Esophagus squamous epithelium (tissue), 5 donors: ENCODE measurements around the gene KCNJ12. TPM values are rescaled to one million over a fixed set of nuclear protein-coding genes. Genes with fewer than 3 reads are reported as not detected.
A peak's percentile ranks its signal among the peaks of the same experiment; 100 is the strongest.

Experiments used
- DNase-seq: peaks from one replicate; lab custom pipeline; 2025; lab: John Stamatoyannopoulos, UW
- H3K27ac ChIP-seq, 4 donors: fragments of 200-600 bp; sonication (generic); one replicate each; pipeline ENCODE4 v1.5.1; 2016 to 2019; ENCODE audit warnings: mild to moderate bottlenecking in 1 of 4
- H3K27me3 ChIP-seq, 4 donors: fragments of 200-600 bp; sonication (generic); 1 replicate in 3 of 4; 2 replicates in 1 of 4; pipeline versions ENCODE4 v1.5.1 to v1.6.0; 2017 to 2021; ENCODE audit warnings: antibody characterized with exemption in 1 of 4
- H3K36me3 ChIP-seq, 3 donors: fragments of 200-600 bp; sonication (generic); one replicate each; pipeline ENCODE4 v1.5.1; 2016 to 2019
- H3K4me1 ChIP-seq, 3 donors: fragments of 200-600 bp; sonication (generic); one replicate each; pipeline ENCODE4 v1.5.1; 2017 to 2019
- H3K4me3 ChIP-seq, 4 donors: fragments of 200-600 bp; sonication (generic); 1 replicate in 3 of 4; 2 replicates in 1 of 4; pipeline ENCODE4 v1.5.1; 2016 to 2019; ENCODE audit warnings: mild to moderate bottlenecking in 2 of 4, moderate library complexity in 1 of 4
- H3K9me3 ChIP-seq, 3 donors: fragments of 200-600 bp; sonication (generic); one replicate each; pipeline ENCODE4 v1.5.1; 2016 to 2019
- CTCF ChIP-seq, 6 experiments: fragments of 450-650 bp in 4 of 6; fragments of 200-600 bp in 2 of 6; sonication (generic) in 2 of 6; IDR thresholded peaks; one replicate each; pipeline ENCODE4 v1.5.1; 2016 to 2019; ENCODE audit warnings: antibody characterized with exemption in 6 of 6, mild to moderate bottlenecking in 4 of 6, moderate library complexity in 4 of 6
- POLR2A ChIP-seq, 4 donors: fragments of 450-650 bp; IDR thresholded peaks; one replicate each; pipeline ENCODE4 v1.6.1; 2017; ENCODE audit warnings: antibody characterized with exemption in 4 of 4, mild to moderate bottlenecking in 4 of 4, moderate library complexity in 3 of 4
- WGBS, 2 donors: methylation state at CpG; one replicate each; pipeline ENCODE4 v1.1.5; 2018; 5-methylcytosine and 5-hydroxymethylcytosine counted together
- intact Hi-C: fragments of 100-400 bp; cut with DNase I; formaldehyde crosslinking; loops from one replicate; pipeline ENCODE4 v1.15.0; 2022
- total RNA-seq, 4 donors: library from RNA; depleted of rRNA; stranded (reverse); fragments of >200 nt; gene quantifications; one replicate each; pipeline ENCODE4 v1.1.0, GENCODE V29; 2016
- donor health status: DM: yes; HTN: yes; CAD: no.

Gene KCNJ12
- total RNA-seq, 4 donors from 2014 or later = 0.09 to 0.73 (median 0.38) TPM; not detected in 1

DNA sequence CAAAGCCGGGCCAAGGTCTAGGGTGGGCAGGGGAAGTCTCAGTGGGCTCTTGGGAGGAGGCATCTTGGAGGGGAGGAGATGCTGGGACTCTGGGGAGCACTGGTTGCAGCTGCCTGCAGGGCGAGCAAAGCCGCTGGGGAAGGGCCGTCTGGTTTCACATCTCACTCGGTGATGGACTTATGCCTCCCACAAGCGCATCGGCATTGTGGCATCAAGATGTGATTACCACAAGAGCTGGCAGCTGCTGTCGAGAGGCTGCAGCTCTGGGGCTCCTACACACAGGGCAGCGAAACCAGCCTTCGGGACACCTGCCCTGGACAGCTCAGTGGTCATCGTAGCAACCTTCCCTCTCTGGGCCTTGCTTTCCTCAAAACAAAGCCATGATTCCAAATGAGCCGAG, 3.1 kb upstream of the KCNJ12 start:
- Histone ChIP-seq H3K4me1 (peaks cover 12 to 32% (median 25%) of the 10 kb centered on the region in 3 donors), H3K36me3 (no peaks in the 10 kb centered on the region), H3K27me3 (peaks cover 0 to 67% (median 2%) of the 10 kb centered on the region in 4 donors), H3K9me3 (no peaks in the 10 kb centered on the region), H3K27ac (no peak overlapping the region), H3K4me3 (no peak overlapping the region)
- no peak for TF ChIP-seq POLR2A (IDR thresholded peaks at IDR 0.05)
- TF ChIP-seq CTCF (IDR thresholded peaks at IDR 0.05) = no peak
- intact Hi-C loops = no loop called here
- DNase-seq = no peak
- 72 to 77% methylated on average over 6 to 10 of the region's 12 CpGs for WGBS, 2 donors

GRCh38 chr17:21373696-21374440, 2.3 kb upstream of the KCNJ12 start:
- intact Hi-C loops = no loop called here
- Histone ChIP-seq H3K27me3 (peaks cover 0 to 75% (median 2%) of the 10 kb centered on the region in 4 donors), H3K27ac (no peak overlapping the region), H3K36me3 (no peaks in the 10 kb centered on the region), H3K4me3 (no peak overlapping the region), H3K9me3 (no peaks in the 10 kb centered on the region), H3K4me1 (peaks cover 16 to 40% (median 25%) of the 10 kb centered on the region in 3 donors)
- no peak for DNase-seq
- 70% methylated on average over 4 of the region's 17 CpGs; no CpG with 5 or more reads in 1 of the 2 donors for WGBS, 2 donors
- TF ChIP-seq POLR2A (IDR thresholded peaks at IDR 0.05) (no peak), CTCF (IDR thresholded peaks at IDR 0.05) (no peak)

DNA sequence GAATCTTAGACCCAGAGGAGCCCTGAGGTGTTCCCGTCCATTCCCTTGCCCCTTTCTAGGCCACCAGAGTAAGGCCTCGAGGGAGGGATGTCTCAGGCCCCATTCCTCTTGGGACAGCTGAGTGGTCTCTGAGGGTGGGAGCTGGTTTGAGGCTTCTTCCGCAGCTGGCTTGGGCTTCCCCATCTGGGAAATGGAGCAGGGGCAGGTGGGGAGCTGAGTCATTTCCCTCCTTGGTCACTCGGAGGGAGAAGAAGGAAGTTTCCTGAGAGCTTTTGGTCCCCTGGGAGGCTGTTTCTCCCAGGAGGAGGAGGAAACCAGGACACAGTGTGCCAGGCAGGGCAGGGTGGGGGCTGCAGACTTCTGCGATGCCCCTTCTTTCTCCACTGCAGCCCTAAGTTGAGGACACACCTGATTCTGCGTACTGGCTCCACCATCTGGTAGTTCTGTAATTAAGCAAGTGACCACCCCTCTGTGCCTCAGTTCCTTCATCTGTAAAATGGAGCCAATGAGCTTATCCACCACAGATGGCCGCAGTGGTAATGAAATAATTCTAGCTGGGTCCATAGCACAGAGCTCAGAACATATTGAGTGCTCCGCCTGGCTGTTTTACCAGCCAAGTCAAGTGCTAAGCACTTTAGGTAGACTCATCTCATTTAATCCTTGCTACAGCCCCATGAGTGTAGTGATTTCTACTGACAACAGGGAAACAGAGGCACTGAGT, 1.6 kb upstream of the KCNJ12 start:
- no peak for DNase-seq
- Histone ChIP-seq H3K4me3 (no peak overlapping the region), H3K27me3 (peaks cover 0 to 76% (median 2%) of the 10 kb centered on the region in 4 donors), H3K27ac (no peak overlapping the region), H3K9me3 (no peaks in the 10 kb centered on the region), H3K36me3 (no peaks in the 10 kb centered on the region), H3K4me1 (peaks cover 16 to 47% (median 25%) of the 10 kb centered on the region in 3 donors)
- TF ChIP-seq CTCF (IDR thresholded peaks at IDR 0.05) = no peak
- TF ChIP-seq POLR2A (IDR thresholded peaks at IDR 0.05) = no peak
- intact Hi-C loops = no loop called here
- WGBS, 2 donors = 50 to 73% methylated on average over 2 of the region's 8 CpGs

- no peak for TF ChIP-seq CTCF (IDR thresholded peaks at IDR 0.05)
- no peak for TF ChIP-seq POLR2A (IDR thresholded peaks at IDR 0.05)
- WGBS, 2 donors = 87 to 88% methylated on average over 1 to 3 of the region's 7 CpGs
Observed at GRCh38 chr17:21375162-21375560, 996 bp upstream of the KCNJ12 start.

GRCh38 chr17:21375757-21376080, 438 bp upstream of the KCNJ12 start:
- WGBS, 2 donors = 18 to 29% methylated on average over 11 of the region's 11 CpGs
- Histone ChIP-seq H3K27me3 (peaks cover 0 to 79% (median 2%) of the 10 kb centered on the region in 4 donors), H3K4me1 (peaks cover 16 to 44% (median 25%) of the 10 kb centered on the region in 3 donors), H3K27ac (no peak overlapping the region), H3K4me3 (peak overlapping the region in 2 of 4 donors; percentile 52 to 68), H3K36me3 (no peaks in the 10 kb centered on the region), H3K9me3 (no peaks in the 10 kb centered on the region)
- intact Hi-C loops = no loop called here
- no peak for DNase-seq
- TF ChIP-seq POLR2A (IDR thresholded peaks at IDR 0.05) = no peak
- no peak for TF ChIP-seq CTCF (IDR thresholded peaks at IDR 0.05)

More at GRCh38 chr17:21375162-21375560, 996 bp upstream of the KCNJ12 start:
- no peak for DNase-seq
- H3K36me3 ChIP-seq = no peaks in the 10 kb centered on the region
- H3K27ac ChIP-seq = no peak overlapping the region
- H3K27me3 ChIP-seq = peaks cover 0 to 80% (median 2%) of the 10 kb centered on the region in 4 donors
- no peak overlapping the region for H3K4me3 ChIP-seq
- intact Hi-C loops = no loop called here
- H3K4me1 ChIP-seq = peaks cover 16 to 48% (median 25%) of the 10 kb centered on the region in 3 donors
- no peaks in the 10 kb centered on the region for H3K9me3 ChIP-seq
